Motor neuron (in vitro differentiated cells): ENCODE measurements around the gene FSTL4. TPM values are rescaled to one million over a fixed set of nuclear protein-coding genes. Genes with fewer than 3 reads are reported as not detected.

Experiments used
- ATAC-seq, 8 experiments: fragments of 200-7000 bp; cut with Tn5 transposase; replicated peaks in 6 of 8; 2 replicates each; pipeline ENCODE4 v1.8.0; 2021; ENCODE audit warnings: mild to moderate bottlenecking in 8 of 8, moderate library complexity in 8 of 8
- H3K27ac ChIP-seq, 2 donors: fragments of 250-450 bp; sonication (Bioruptor Pico); 2 replicates each; pipeline ENCODE4 v1.9.0; 2021; ENCODE audit warnings: antibody characterized with exemption in 2 of 2, mild to moderate bottlenecking in 2 of 2, moderate library complexity in 1 of 2
- H3K4me1 ChIP-seq, 2 donors: fragments of 250-450 bp; sonication (Bioruptor Pico); replicated peaks in 1 of 2; 2 replicates each; pipeline ENCODE4 v1.6.1; 2021; ENCODE audit warnings: antibody characterized with exemption in 2 of 2, mild to moderate bottlenecking in 2 of 2, moderate library complexity in 1 of 2
- H3K4me3 ChIP-seq, 5 donors: fragments of 250-450 bp; sonication (Bioruptor Pico); 2 replicates each; pipeline ENCODE4 v1.9.0; 2021; ENCODE audit warnings: antibody characterized with exemption in 5 of 5, mild to moderate bottlenecking in 5 of 5, moderate library complexity in 4 of 5
- WGBS, 10 experiments: fragments of 450-650 bp; shearing (Covaris generic); methylation state at CpG; one replicate each; pipeline ENCODE4 v1.0.0; 2022; 5-methylcytosine and 5-hydroxymethylcytosine counted together
- in situ Hi-C, 9 experiments: fragments of 400-800 bp; cut with MboI; loops; one replicate each; pipeline ENCODE4 v1.15.0; 2021; ENCODE audit warnings: low sequenced_read_pairs in 9 of 9, low pct_unique_long_range_greater_than_20kb in 2 of 9; ENCODE audit not compliant: unreplicated experiment in 9 of 9
- total RNA-seq, 8 experiments: library from RNA; unstranded; fragments of 300-600 nt; gene quantifications; 2 replicates each; pipeline versions ENCODE4 v1.2.3 to v1.2.4, GENCODE V29; 2022

Gene FSTL4
- total RNA-seq, 8 experiments from 2014 or later, result 0.13 to 5.5 (median 1.9) TPM

GRCh38 chr5:133464013-133464412, 148.3 kb downstream of the FSTL4 start:
- in situ Hi-C loops, result no loop called here
- peaks cover 19 to 22% of the 10 kb centered on the region in 2 donors for H3K4me1 ChIP-seq
- 50 to 100% (median 80%) methylated on average over 1 to 5 of the region's 6 CpGs; no CpG with 5 or more reads in 3 of the 10 experiments for WGBS, 10 experiments
- no peak for ATAC-seq
- H3K27ac ChIP-seq, result no peak overlapping the region
- no peak overlapping the region for H3K4me3 ChIP-seq

GRCh38 chr5:133461796-133462516, 150.4 kb downstream of the FSTL4 start:
- Histone ChIP-seq H3K4me1 (peaks cover 21 to 28% of the 10 kb centered on the region in 2 donors), H3K4me3 (no peak overlapping the region), H3K27ac (no peak overlapping the region)
- ATAC-seq, result no peak
- in situ Hi-C loops, result no loop called here
- WGBS, 10 experiments, result 8 to 100% (median 71%) methylated on average over 1 to 5 of the region's 5 CpGs; no CpG with 5 or more reads in 2 of the 10 experiments

GRCh38 chr5:133460172-133460758, 152.1 kb downstream of the FSTL4 start:
- 32 to 82% (median 57%) methylated on average over 2 to 9 of the region's 12 CpGs; no CpG with 5 or more reads in 2 of the 10 experiments for whole genome bisulfite sequencing, 10 experiments
- no peak overlapping the region for H3K27ac ChIP-seq
- ATAC-seq, result peak in 3 of 8 experiments; percentile 8 to 55 (median 16)
- peaks cover 15 to 28% of the 10 kb centered on the region in 2 donors for H3K4me1 ChIP-seq
- H3K4me3 ChIP-seq, result no peak overlapping the region
- in situ Hi-C loops, result no loop called here

GRCh38 chr5:133459474-133460160, 152.7 kb downstream of the FSTL4 start:
- Histone ChIP-seq H3K4me1 (peaks cover 15 to 28% of the 10 kb centered on the region in 2 donors), H3K27ac (no peak overlapping the region), H3K4me3 (no peak overlapping the region)
- in situ Hi-C loops, result no loop called here
- 33 to 100% (median 93%) methylated on average over 1 to 5 of the region's 7 CpGs; no CpG with 5 or more reads in 2 of the 10 experiments for WGBS, 10 experiments
- no peak for ATAC-seq

GRCh38 chr5:133458435-133458834, 153.9 kb downstream of the FSTL4 start:
- ATAC-seq, result no peak
- Histone ChIP-seq H3K4me1 (peaks cover 15 to 32% of the 10 kb centered on the region in 2 donors), H3K4me3 (no peak overlapping the region), H3K27ac (peak overlapping the region in 1 of 2 donors; percentile 1)
- in situ Hi-C loops, result no loop called here
- WGBS, 10 experiments, result 40 to 100% (median 78%) methylated on average over 1 to 2 of the region's 2 CpGs; no CpG with 5 or more reads in 6 of the 10 experiments

GRCh38 chr5:133457439-133458355, 154.6 kb downstream of the FSTL4 start:
- no peak overlapping the region for H3K4me3 ChIP-seq
- H3K4me1 ChIP-seq, result peaks cover 15 to 32% of the 10 kb centered on the region in 2 donors
- peak overlapping the region in 1 of 2 donors; percentile 11 for H3K27ac ChIP-seq
- peak in 7 of 8 experiments; percentile 17 to 71 (median 56) for ATAC-seq
- 0 to 80% (median 51%) methylated on average over 1 to 12 of the region's 12 CpGs; no CpG with 5 or more reads in 1 of the 10 experiments for WGBS, 10 experiments
- in situ Hi-C loops, result no loop called here

- 0 to 96% (median 60%) methylated on average over 1 to 4 of the region's 4 CpGs; no CpG with 5 or more reads in 1 of the 10 experiments for whole genome bisulfite sequencing, 10 experiments
- Histone ChIP-seq H3K4me1 (peaks cover 15 to 35% of the 10 kb centered on the region in 2 donors), H3K4me3 (no peak overlapping the region), H3K27ac (peak overlapping the region in 1 of 2 donors; percentile 11)
- in situ Hi-C loops, result no loop called here
- peak in 3 of 8 experiments; percentile 9 to 68 (median 12) for ATAC-seq
Observed at GRCh38 chr5:133456933-133457402, 155.4 kb downstream of the FSTL4 start.

GRCh38 chr5:133455676-133456075, 156.7 kb downstream of the FSTL4 start:
- H3K4me3 ChIP-seq, result no peak overlapping the region
- peak in 3 of 8 experiments; percentile 47 to 73 (median 62) for ATAC-seq
- in situ Hi-C loops, result no loop called here
- H3K27ac ChIP-seq, result no peak overlapping the region
- peaks cover 20 to 46% of the 10 kb centered on the region in 2 donors for H3K4me1 ChIP-seq
- WGBS, 10 experiments, result 15 to 93% (median 71%) methylated on average over 1 to 4 of the region's 5 CpGs; no CpG with 5 or more reads in 5 of the 10 experiments

- Histone ChIP-seq H3K4me1 (peaks cover 32 to 59% of the 10 kb centered on the region in 2 donors), H3K27ac (no peak overlapping the region), H3K4me3 (no peak overlapping the region)
- no peak for ATAC-seq
- WGBS, 10 experiments, result 52 to 100% (median 79%) methylated on average over 1 to 6 of the region's 9 CpGs; no CpG with 5 or more reads in 2 of the 10 experiments
- in situ Hi-C loops, result no loop called here
Observed at GRCh38 chr5:133454442-133454841, 157.9 kb downstream of the FSTL4 start.

- no peak overlapping the region for H3K4me3 ChIP-seq
- H3K4me1 ChIP-seq, result peaks cover 37 to 62% of the 10 kb centered on the region in 2 donors
- in situ Hi-C loops, result no loop called here
- 6 to 100% (median 48%) methylated on average over 1 to 2 of the region's 2 CpGs; no CpG with 5 or more reads in 1 of the 10 experiments for WGBS, 10 experiments
- ATAC-seq, result no peak
- H3K27ac ChIP-seq, result no peak overlapping the region
Observed at GRCh38 chr5:133453831-133454230, 158.5 kb downstream of the FSTL4 start.

GRCh38 chr5:133453084-133453780, 159.1 kb downstream of the FSTL4 start:
- ATAC-seq, result no peak
- 17 to 68% (median 45%) methylated on average over 1 to 3 of the region's 4 CpGs; no CpG with 5 or more reads in 4 of the 10 experiments for WGBS, 10 experiments
- H3K27ac ChIP-seq, result no peak overlapping the region
- no peak overlapping the region for H3K4me3 ChIP-seq
- H3K4me1 ChIP-seq, result peaks cover 35 to 59% of the 10 kb centered on the region in 2 donors
- in situ Hi-C loops, result no loop called here
